Esophagus muscularis mucosa (tissue), 4 donors: ENCODE data around the gene PARD3B.

Experiments used
- EP300 ChIP-seq: sonication (generic); formaldehyde crosslinking; IDR thresholded peaks from one replicate; pipeline ENCODE4 v1.6.1; 2017; ENCODE audit warnings: antibody characterized with exemption
- POLR2A ChIP-seq: fragments of 450-650 bp; IDR thresholded peaks from one replicate; pipeline ENCODE4 v1.6.1; 2017; ENCODE audit warnings: antibody characterized with exemption, moderate library complexity, mild to moderate bottlenecking, low read depth
- TF ChIP-seq, protein P1 (sequence below), 3 experiments: fragments of 200-600 bp in 2 of 3; fragments of 450-650 bp in 1 of 3; sonication (generic) in 2 of 3; IDR thresholded peaks; one replicate each; pipeline ENCODE4 v1.5.1; 2017 to 2019; ENCODE audit warnings: antibody characterized with exemption in 3 of 3, mild to moderate bottlenecking in 2 of 3, moderate library complexity in 1 of 3

DNA sequence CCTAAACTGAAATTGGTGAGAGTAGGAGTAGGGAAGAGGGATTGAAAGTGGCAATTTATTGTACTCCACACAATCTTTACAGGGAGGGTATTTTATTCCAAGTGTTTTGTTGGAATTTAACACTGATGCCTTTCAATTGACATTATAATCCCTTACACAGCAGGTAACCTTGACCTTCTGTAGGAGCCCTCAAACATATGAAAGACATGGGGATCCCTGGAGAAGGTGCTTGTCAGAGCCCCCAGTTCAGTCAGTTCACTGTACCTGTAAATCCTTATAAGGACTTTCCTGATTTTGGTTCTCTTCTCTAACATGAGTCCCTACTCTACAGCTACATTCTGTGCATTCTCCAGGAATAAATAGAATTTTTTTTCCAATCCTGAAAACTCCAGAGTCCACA lies 752.1 kb downstream of the PARD3B start:
- TF ChIP-seq EP300 (no peak), POLR2A (no peak)
- TF ChIP-seq, protein P1, sequence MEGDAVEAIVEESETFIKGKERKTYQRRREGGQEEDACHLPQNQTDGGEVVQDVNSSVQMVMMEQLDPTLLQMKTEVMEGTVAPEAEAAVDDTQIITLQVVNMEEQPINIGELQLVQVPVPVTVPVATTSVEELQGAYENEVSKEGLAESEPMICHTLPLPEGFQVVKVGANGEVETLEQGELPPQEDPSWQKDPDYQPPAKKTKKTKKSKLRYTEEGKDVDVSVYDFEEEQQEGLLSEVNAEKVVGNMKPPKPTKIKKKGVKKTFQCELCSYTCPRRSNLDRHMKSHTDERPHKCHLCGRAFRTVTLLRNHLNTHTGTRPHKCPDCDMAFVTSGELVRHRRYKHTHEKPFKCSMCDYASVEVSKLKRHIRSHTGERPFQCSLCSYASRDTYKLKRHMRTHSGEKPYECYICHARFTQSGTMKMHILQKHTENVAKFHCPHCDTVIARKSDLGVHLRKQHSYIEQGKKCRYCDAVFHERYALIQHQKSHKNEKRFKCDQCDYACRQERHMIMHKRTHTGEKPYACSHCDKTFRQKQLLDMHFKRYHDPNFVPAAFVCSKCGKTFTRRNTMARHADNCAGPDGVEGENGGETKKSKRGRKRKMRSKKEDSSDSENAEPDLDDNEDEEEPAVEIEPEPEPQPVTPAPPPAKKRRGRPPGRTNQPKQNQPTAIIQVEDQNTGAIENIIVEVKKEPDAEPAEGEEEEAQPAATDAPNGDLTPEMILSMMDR (IDR thresholded peaks at IDR 0.05), result no peak
